ENCODE measurements around the gene PRRC2B.
"Not testable (repeated sequence)": the region's sequence is repeated elsewhere in the genome, so short reads cannot be mapped to it uniquely, and the experiment has no call there.

The PRRC2B gene

DNA sequence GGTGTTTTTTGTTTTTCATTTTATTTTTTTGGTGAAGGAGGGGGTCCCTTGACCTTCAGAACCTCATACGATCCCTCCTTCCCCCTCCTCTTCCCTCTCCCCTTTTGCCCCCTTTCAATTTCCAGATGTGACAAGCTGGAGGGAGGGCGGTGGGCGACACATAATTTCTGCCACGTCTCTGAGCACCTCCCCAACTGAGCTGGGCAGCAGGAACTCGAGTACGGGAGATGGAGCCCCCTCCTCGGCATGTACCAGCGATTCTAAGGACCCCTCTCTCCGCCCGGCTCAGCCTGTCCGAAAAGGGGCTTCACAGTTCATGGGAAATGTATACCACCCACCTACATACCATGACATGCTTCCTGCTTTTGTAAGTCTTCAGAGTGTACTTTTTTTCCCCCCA is 52.4 kb downstream of the PRRC2B start:
- no peak overlapping the region for H3K4me3 ChIP-seq (ENCODE audit: low read depth in 1 of 5, low read length in 5 of 5)
- no peaks in the 10 kb centered on the region for H3K27me3 ChIP-seq (ENCODE audit: control insufficient read depth in 5 of 5, insufficient read depth in 4 of 5, low read length in 5 of 5)
- no peaks in the 10 kb centered on the region for H3K9me3 ChIP-seq (ENCODE audit: control insufficient read depth in 5 of 5, low read length in 5 of 5)
- H3K9ac ChIP-seq (ENCODE audit: low read length in 5 of 5), result no peak overlapping the region
- H3K36me3 ChIP-seq (ENCODE audit: control insufficient read depth in 5 of 5, insufficient read depth in 5 of 5, low read length in 5 of 5), result peaks cover 7 to 85% (median 69%) of the 10 kb centered on the region in 5 donors
- peaks cover 0 to 5% (median 3%) of the 10 kb centered on the region in 5 donors for H3K4me1 ChIP-seq (ENCODE audit: control insufficient read depth in 5 of 5, insufficient read depth in 5 of 5, low read length in 5 of 5)
- H3K27ac ChIP-seq (ENCODE audit: low read depth, low read length), result no peak overlapping the region

- Histone ChIP-seq H3K9ac (ENCODE audit: low read length in 5 of 5) (no peak overlapping the region), H3K27me3 (ENCODE audit: control insufficient read depth in 5 of 5, insufficient read depth in 4 of 5, low read length in 5 of 5) (no peaks in the 10 kb centered on the region), H3K9me3 (ENCODE audit: control insufficient read depth in 5 of 5, low read length in 5 of 5) (no peaks in the 10 kb centered on the region), H3K4me1 (ENCODE audit: control insufficient read depth in 5 of 5, insufficient read depth in 5 of 5, low read length in 5 of 5) (peaks cover 0 to 3% (median 0%) of the 10 kb centered on the region in 5 donors), H3K4me3 (ENCODE audit: low read depth in 1 of 5, low read length in 5 of 5) (no peak overlapping the region), H3K27ac (ENCODE audit: low read depth, low read length) (no peak overlapping the region), H3K36me3 (ENCODE audit: control insufficient read depth in 5 of 5, insufficient read depth in 5 of 5, low read length in 5 of 5) (peaks cover 7 to 77% (median 71%) of the 10 kb centered on the region in 5 donors)
Observed at GRCh38 chr9:131447148-131447547, 53.3 kb downstream of the PRRC2B start.

DNA sequence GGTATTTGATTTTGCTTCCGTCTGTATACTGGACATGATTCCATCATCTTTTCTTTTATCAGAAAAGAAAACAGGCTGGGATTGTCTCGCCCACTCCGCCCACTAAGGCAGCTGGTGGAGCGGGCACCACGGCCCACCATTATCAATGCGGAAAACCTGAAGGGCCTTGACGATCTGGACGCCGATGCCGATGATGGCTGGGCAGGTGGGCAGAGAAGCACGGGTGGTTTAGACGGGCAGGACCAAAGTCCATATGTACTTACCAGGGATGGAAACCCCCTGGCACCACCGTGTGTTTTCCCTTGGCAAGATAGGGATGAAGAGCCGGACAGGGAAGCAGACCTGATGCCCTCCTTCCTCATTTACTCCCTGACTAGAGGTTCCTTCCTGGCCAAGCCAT is 53.7 kb downstream of the PRRC2B start:
- no peak overlapping the region for H3K9ac ChIP-seq (ENCODE audit: low read length in 5 of 5)
- H3K9me3 ChIP-seq (ENCODE audit: control insufficient read depth in 5 of 5, low read length in 5 of 5), result no peaks in the 10 kb centered on the region
- no peak overlapping the region for H3K27ac ChIP-seq (ENCODE audit: low read depth, low read length)
- H3K4me1 ChIP-seq (ENCODE audit: control insufficient read depth in 5 of 5, insufficient read depth in 5 of 5, low read length in 5 of 5), result peaks cover 0 to 3% (median 0%) of the 10 kb centered on the region in 5 donors
- H3K4me3 ChIP-seq (ENCODE audit: low read depth in 1 of 5, low read length in 5 of 5), result no peak overlapping the region
- H3K27me3 ChIP-seq (ENCODE audit: control insufficient read depth in 5 of 5, insufficient read depth in 4 of 5, low read length in 5 of 5), result no peaks in the 10 kb centered on the region
- H3K36me3 ChIP-seq (ENCODE audit: control insufficient read depth in 5 of 5, insufficient read depth in 5 of 5, low read length in 5 of 5), result peaks cover 10 to 73% (median 67%) of the 10 kb centered on the region in 5 donors

GRCh38 chr9:131448818-131449217 is 54.9 kb downstream of the PRRC2B start:
- Histone ChIP-seq H3K9me3 (ENCODE audit: control insufficient read depth in 5 of 5, low read length in 5 of 5) (no peaks in the 10 kb centered on the region), H3K4me1 (ENCODE audit: control insufficient read depth in 5 of 5, insufficient read depth in 5 of 5, low read length in 5 of 5) (peaks cover 0 to 3% (median 0%) of the 10 kb centered on the region in 5 donors), H3K27me3 (ENCODE audit: control insufficient read depth in 5 of 5, insufficient read depth in 4 of 5, low read length in 5 of 5) (no peaks in the 10 kb centered on the region), H3K36me3 (ENCODE audit: control insufficient read depth in 5 of 5, insufficient read depth in 5 of 5, low read length in 5 of 5) (peaks cover 15 to 74% (median 63%) of the 10 kb centered on the region in 5 donors), H3K4me3 (ENCODE audit: low read depth in 1 of 5, low read length in 5 of 5) (no peak overlapping the region), H3K27ac (ENCODE audit: low read depth, low read length) (peak overlapping the region; percentile 0), H3K9ac (ENCODE audit: low read length in 5 of 5) (no peak overlapping the region)

GRCh38 chr9:131449276-131449675 is 55.4 kb downstream of the PRRC2B start:
- Histone ChIP-seq H3K9ac (ENCODE audit: low read length in 5 of 5) (no peak overlapping the region), H3K36me3 (ENCODE audit: control insufficient read depth in 5 of 5, insufficient read depth in 5 of 5, low read length in 5 of 5) (peaks cover 17 to 74% (median 62%) of the 10 kb centered on the region in 5 donors), H3K4me3 (ENCODE audit: low read depth in 1 of 5, low read length in 5 of 5) (no peak overlapping the region), H3K27ac (ENCODE audit: low read depth, low read length) (peak overlapping the region; percentile 0), H3K9me3 (ENCODE audit: control insufficient read depth in 5 of 5, low read length in 5 of 5) (no peaks in the 10 kb centered on the region), H3K27me3 (ENCODE audit: control insufficient read depth in 5 of 5, insufficient read depth in 4 of 5, low read length in 5 of 5) (no peaks in the 10 kb centered on the region), H3K4me1 (ENCODE audit: control insufficient read depth in 5 of 5, insufficient read depth in 5 of 5, low read length in 5 of 5) (peaks cover 0 to 3% (median 0%) of the 10 kb centered on the region in 5 donors)

- Histone ChIP-seq H3K4me1 (ENCODE audit: control insufficient read depth in 5 of 5, insufficient read depth in 5 of 5, low read length in 5 of 5) (peaks cover 0 to under 1% (median 0%) of the 10 kb centered on the region in 5 donors), H3K27me3 (ENCODE audit: control insufficient read depth in 5 of 5, insufficient read depth in 4 of 5, low read length in 5 of 5) (no peaks in the 10 kb centered on the region), H3K27ac (ENCODE audit: low read depth, low read length) (no peak overlapping the region), H3K4me3 (ENCODE audit: low read depth in 1 of 5, low read length in 5 of 5) (no peak overlapping the region), H3K9me3 (ENCODE audit: control insufficient read depth in 5 of 5, low read length in 5 of 5) (no peaks in the 10 kb centered on the region), H3K36me3 (ENCODE audit: control insufficient read depth in 5 of 5, insufficient read depth in 5 of 5, low read length in 5 of 5) (peaks cover 22 to 74% (median 62%) of the 10 kb centered on the region in 5 donors), H3K9ac (ENCODE audit: low read length in 5 of 5) (no peak overlapping the region)
Observed at GRCh38 chr9:131454028-131454427, 60.1 kb downstream of the PRRC2B start.

DNA sequence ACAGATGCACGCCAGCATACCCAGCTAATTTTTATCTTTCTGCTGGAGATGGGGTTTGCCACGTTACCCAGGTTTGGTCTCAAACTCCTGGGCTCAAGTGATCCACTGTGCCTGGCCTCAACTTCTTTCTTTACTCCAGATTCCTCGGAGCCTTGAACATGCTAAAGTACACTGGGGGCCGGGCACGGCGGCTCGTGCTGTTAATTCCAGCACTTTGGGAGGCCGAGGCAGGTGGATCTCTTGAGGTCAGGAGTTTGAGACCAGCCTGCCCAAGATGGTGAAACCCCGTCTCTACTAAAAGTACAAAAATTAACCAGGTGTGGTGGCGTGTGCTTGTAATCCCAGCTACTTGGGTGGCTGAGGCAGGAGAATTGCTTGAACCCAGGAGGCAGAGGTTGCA is 61.8 kb downstream of the PRRC2B start:
- H3K9me3 ChIP-seq (ENCODE audit: control insufficient read depth in 5 of 5, low read length in 5 of 5); H3K9ac ChIP-seq (ENCODE audit: low read length in 5 of 5); H3K4me3 ChIP-seq (ENCODE audit: low read depth in 1 of 5, low read length in 5 of 5); H3K27ac ChIP-seq (ENCODE audit: low read depth, low read length); H3K4me1 ChIP-seq (ENCODE audit: control insufficient read depth in 5 of 5, insufficient read depth in 5 of 5, low read length in 5 of 5); H3K27me3 ChIP-seq (ENCODE audit: control insufficient read depth in 5 of 5, insufficient read depth in 4 of 5, low read length in 5 of 5): not testable (repeated sequence)
- H3K36me3 ChIP-seq (ENCODE audit: control insufficient read depth in 5 of 5, insufficient read depth in 5 of 5, low read length in 5 of 5), result peaks cover 25 to 82% (median 68%) of the 10 kb centered on the region in 5 donors

DNA sequence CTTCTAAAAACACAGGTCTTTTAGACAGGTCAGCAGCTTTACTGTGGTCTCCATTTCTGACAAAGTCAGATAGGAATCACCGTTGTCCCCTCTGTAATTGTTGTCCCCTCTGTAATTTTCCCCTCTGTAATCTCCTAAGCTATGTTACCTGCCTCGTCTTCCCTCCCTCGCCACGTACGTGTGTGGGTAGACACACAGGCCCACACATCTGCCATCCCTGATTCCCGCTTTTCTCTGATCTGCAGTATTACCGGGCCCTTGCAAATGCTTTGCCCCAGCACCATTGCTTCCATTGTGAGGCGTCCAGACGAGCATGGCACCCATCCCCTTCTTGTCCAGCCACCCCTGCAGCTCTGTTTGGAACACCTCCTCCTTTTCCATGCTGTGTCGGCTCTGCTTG is 63.9 kb downstream of the PRRC2B start:
- no peak overlapping the region for H3K27ac ChIP-seq (ENCODE audit: low read depth, low read length)
- H3K36me3 ChIP-seq (ENCODE audit: control insufficient read depth in 5 of 5, insufficient read depth in 5 of 5, low read length in 5 of 5), result peaks cover 22 to 88% (median 77%) of the 10 kb centered on the region in 5 donors
- no peaks in the 10 kb centered on the region for H3K27me3 ChIP-seq (ENCODE audit: control insufficient read depth in 5 of 5, insufficient read depth in 4 of 5, low read length in 5 of 5)
- no peak overlapping the region for H3K9ac ChIP-seq (ENCODE audit: low read length in 5 of 5)
- no peaks in the 10 kb centered on the region for H3K9me3 ChIP-seq (ENCODE audit: control insufficient read depth in 5 of 5, low read length in 5 of 5)
- no peaks in the 10 kb centered on the region for H3K4me1 ChIP-seq (ENCODE audit: control insufficient read depth in 5 of 5, insufficient read depth in 5 of 5, low read length in 5 of 5)
- H3K4me3 ChIP-seq (ENCODE audit: low read depth in 1 of 5, low read length in 5 of 5), result no peak overlapping the region

DNA sequence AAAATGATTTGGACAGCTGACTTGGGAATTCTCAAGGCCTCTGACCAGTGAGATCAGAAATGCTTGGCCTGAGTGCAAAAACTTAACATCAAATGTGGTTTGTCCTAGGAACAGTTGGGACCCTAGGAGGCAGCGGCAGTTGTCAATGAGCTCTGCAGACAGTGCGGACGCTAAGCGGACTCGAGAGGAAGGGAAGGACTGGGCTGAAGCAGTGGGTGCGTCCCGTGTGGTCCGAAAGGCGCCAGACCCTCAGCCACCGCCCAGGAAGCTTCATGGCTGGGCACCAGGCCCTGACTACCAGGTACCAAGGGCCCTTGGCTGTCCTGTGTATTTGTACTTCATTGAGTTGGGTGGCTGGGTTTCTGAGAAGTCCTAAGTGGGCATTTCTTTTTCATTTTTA is 65.2 kb downstream of the PRRC2B start:
- no peak overlapping the region for H3K4me3 ChIP-seq (ENCODE audit: low read depth in 1 of 5, low read length in 5 of 5)
- no peak overlapping the region for H3K9ac ChIP-seq (ENCODE audit: low read length in 5 of 5)
- H3K4me1 ChIP-seq (ENCODE audit: control insufficient read depth in 5 of 5, insufficient read depth in 5 of 5, low read length in 5 of 5), result no peaks in the 10 kb centered on the region
- peaks cover 17 to 91% (median 81%) of the 10 kb centered on the region in 5 donors for H3K36me3 ChIP-seq (ENCODE audit: control insufficient read depth in 5 of 5, insufficient read depth in 5 of 5, low read length in 5 of 5)
- no peak overlapping the region for H3K27ac ChIP-seq (ENCODE audit: low read depth, low read length)
- H3K9me3 ChIP-seq (ENCODE audit: control insufficient read depth in 5 of 5, low read length in 5 of 5), result no peaks in the 10 kb centered on the region
- H3K27me3 ChIP-seq (ENCODE audit: control insufficient read depth in 5 of 5, insufficient read depth in 4 of 5, low read length in 5 of 5), result no peaks in the 10 kb centered on the region

DNA sequence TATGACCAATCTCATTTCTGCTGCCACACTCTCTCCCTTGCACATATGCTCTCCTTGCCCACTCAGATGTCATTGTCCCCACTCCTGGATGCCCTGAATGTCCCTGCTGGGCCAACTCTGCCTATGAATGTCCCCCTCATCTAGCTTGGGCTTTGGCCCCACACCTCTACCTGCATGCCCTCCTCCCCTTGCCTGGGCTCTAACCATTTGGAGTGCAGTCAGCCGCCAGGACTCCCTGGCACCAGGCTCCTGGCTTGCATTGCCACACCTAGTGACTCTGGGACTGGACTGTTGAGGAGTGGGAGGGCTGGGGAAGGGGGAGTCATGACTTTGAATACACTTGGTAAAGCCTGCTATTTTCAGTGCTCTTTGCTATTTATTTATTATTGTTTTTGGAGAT is 67.3 kb downstream of the PRRC2B start:
- Histone ChIP-seq H3K27me3 (ENCODE audit: control insufficient read depth in 5 of 5, insufficient read depth in 4 of 5, low read length in 5 of 5) (no peaks in the 10 kb centered on the region), H3K4me3 (ENCODE audit: low read depth in 1 of 5, low read length in 5 of 5) (no peak overlapping the region), H3K4me1 (ENCODE audit: control insufficient read depth in 5 of 5, insufficient read depth in 5 of 5, low read length in 5 of 5) (no peaks in the 10 kb centered on the region), H3K27ac (ENCODE audit: low read depth, low read length) (no peak overlapping the region), H3K9me3 (ENCODE audit: control insufficient read depth in 5 of 5, low read length in 5 of 5) (no peaks in the 10 kb centered on the region), H3K36me3 (ENCODE audit: control insufficient read depth in 5 of 5, insufficient read depth in 5 of 5, low read length in 5 of 5) (peaks cover 21 to 93% (median 83%) of the 10 kb centered on the region in 5 donors), H3K9ac (ENCODE audit: low read length in 5 of 5) (no peak overlapping the region)

All from subcutaneous abdominal adipose tissue (tissue), 5 donors.